GM18867 (cell line): ENCODE measurements around the gene MEP1B.

ENCODE experiments used
- ATAC-seq: cut with Tn5 transposase; IDR thresholded peaks from one replicate; pipeline ENCODE4 v1.9.1; 2021; ENCODE audit warnings: mild to moderate bottlenecking, moderate library complexity; ENCODE audit not compliant: unreplicated experiment

Gene MEP1B

GRCh38 chr18:32262092-32262491, 72.3 kb downstream of the MEP1B start:
- no peak for ATAC-seq

GRCh38 chr18:32264401-32264800, 74.6 kb downstream of the MEP1B start:
- no peak for ATAC-seq

- ATAC-seq, result no peak
Measured at GRCh38 chr18:32267463-32267862, 77.6 kb downstream of the MEP1B start.
